ENCODE measurements around the gene ZBTB49.
A peak's percentile ranks its signal among the peaks of the same experiment; 100 is the strongest.

The ZBTB49 gene

GRCh38 chr4:4334798-4335520, 44.9 kb downstream of the ZBTB49 start (continued):
- no peak for TF ChIP-seq ZNF677 (tag by site-specific recombination; IDR thresholded peaks at IDR 0.05)
- TF ChIP-seq ZNF214 (tag by site-specific recombination; IDR thresholded peaks at IDR 0.05; ENCODE audit: borderline replicate concordance) = no peak
- TF ChIP-seq HOXC10 (CRISPR knock-in tag; IDR thresholded peaks at IDR 0.05) = no peak
- TF ChIP-seq MEIS1 (CRISPR knock-in tag; IDR thresholded peaks at IDR 0.05; ENCODE audit: borderline replicate concordance) = no peak
- 0 out of 2 replicates have a peak, but pooled peaks have one; percentile 43 for TF ChIP-seq ZEB2 (tag by site-specific recombination; IDR thresholded peaks at IDR 0.05)
- no peak for TF ChIP-seq WT1 (tag by site-specific recombination; IDR thresholded peaks at IDR 0.05)
- TF ChIP-seq ZBTB8A (tag by site-specific recombination; IDR thresholded peaks at IDR 0.05) = peak; percentile 13; the same call in 1 of the 2 replicates
- TF ChIP-seq ZNF548 (tag by site-specific recombination; IDR thresholded peaks at IDR 0.05) = no peak
- no peak for TF ChIP-seq ZNF155 (tag by site-specific recombination; IDR thresholded peaks at IDR 0.05)
- peak; percentile 38 for TF ChIP-seq ZNF335 (tag by site-specific recombination; conservative IDR thresholded peaks at IDR 0.05)
- TF ChIP-seq BCL11A (tag by site-specific recombination; IDR thresholded peaks at IDR 0.05; ENCODE audit: low read depth) = no peak

DNA sequence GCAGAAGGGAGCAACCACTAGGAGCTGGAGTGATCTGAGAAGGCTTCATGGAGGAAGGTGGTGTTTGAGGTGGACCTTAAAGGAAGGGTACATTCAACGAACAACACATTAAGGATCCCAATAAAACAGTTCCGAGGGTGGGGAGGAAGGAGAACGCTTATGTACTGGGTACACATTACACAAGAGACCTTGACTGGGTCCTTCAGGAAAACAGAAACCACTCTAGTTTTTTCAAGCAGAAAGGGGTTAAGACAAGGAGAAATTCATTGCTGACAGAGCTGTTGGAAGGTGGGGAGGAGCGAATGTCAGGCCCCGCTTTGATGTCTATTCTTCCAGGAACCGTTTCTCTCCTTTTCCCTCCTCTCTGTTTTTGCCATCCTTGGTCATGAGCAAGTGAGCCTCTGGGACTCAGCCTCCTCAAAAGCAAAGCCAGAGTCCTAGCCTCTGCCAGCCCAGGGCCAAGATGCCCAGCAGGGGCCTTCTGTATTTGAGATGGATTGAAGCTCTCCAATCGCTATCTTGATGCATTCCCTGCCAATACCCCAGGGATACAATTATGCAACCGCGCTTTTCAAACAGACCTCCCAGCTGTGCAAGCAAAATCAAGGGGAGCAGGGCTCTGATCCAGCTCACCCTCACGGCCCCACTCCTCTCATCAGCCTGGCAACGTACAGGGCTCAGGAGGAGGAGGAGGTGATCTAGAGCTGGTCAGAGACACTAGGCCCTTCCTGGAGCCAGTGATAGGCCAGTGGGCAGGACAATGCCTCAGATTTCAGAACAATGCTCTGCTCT, 48.4 kb downstream of the ZBTB49 start:
- CTCF ChIA-PET = interaction anchor here (0.8 to 3.2 kb wide), 2 partner anchors 79 to 86 kb away, joined by 4 to 18 read pairs; no protein-coding TSS in a partner anchor
- Histone ChIP-seq H3K27ac (ENCODE audit: extremely low read depth, low read depth, low read length) (no peak overlapping the region), H3K9me3 (ENCODE audit: control insufficient read depth, insufficient read depth, low read depth, low read length) (no peaks in the 10 kb centered on the region), H3K4me3 (ENCODE audit: low read depth, low read length) (no peak overlapping the region), H3K4me1 (ENCODE audit: control insufficient read depth, insufficient read depth, low read length) (no peaks in the 10 kb centered on the region), H3K36me3 (ENCODE audit: control insufficient read depth in 2 of 2, insufficient read depth in 1 of 2, low read length in 2 of 2) (no peaks in the 10 kb centered on the region)
- POLR2A ChIA-PET = no interaction called here
- TF ChIP-seq ZNF169 (tag by site-specific recombination; IDR thresholded peaks at IDR 0.05) (no peak), GLIS1 (tag by site-specific recombination; IDR thresholded peaks at IDR 0.05) (no peak), ZNF311 (tag by site-specific recombination; IDR thresholded peaks at IDR 0.05; ENCODE audit: borderline replicate concordance) (no peak), ZNF580 (tag by site-specific recombination; IDR thresholded peaks at IDR 0.05) (no peak), KLF9 (tag by site-specific recombination; IDR thresholded peaks at IDR 0.05; ENCODE audit: low read depth) (no peak), ZNF776 (tag by site-specific recombination; IDR thresholded peaks at IDR 0.05; ENCODE audit: borderline replicate concordance) (no peak), ZNF747 (tag by site-specific recombination; IDR thresholded peaks at IDR 0.05) (no peak), ZNF16 (tag by site-specific recombination; IDR thresholded peaks at IDR 0.05; ENCODE audit: low read depth) (no peak), ZEB2 (tag by site-specific recombination; IDR thresholded peaks at IDR 0.05) (no peak), ZBTB49 (tag by site-specific recombination; IDR thresholded peaks at IDR 0.05; ENCODE audit: low read depth) (no peak), ZNF654 (tag by site-specific recombination; IDR thresholded peaks at IDR 0.05; ENCODE audit: low read depth) (no peak)
- TF ChIP-seq, protein P1, sequence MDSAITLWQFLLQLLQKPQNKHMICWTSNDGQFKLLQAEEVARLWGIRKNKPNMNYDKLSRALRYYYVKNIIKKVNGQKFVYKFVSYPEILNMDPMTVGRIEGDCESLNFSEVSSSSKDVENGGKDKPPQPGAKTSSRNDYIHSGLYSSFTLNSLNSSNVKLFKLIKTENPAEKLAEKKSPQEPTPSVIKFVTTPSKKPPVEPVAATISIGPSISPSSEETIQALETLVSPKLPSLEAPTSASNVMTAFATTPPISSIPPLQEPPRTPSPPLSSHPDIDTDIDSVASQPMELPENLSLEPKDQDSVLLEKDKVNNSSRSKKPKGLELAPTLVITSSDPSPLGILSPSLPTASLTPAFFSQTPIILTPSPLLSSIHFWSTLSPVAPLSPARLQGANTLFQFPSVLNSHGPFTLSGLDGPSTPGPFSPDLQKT (IDR thresholded peaks at IDR 0.05; ENCODE audit: borderline replicate concordance, low read depth, low read length) = no peak
